Neutrophil (primary cell): ENCODE data around the gene ATXN1.

Source experiments
- H3K27ac ChIP-seq: fragments of 200-600 bp; sonication (generic); 2 replicates; pipeline ENCODE4 v1.5.1; 2016; ENCODE audit warnings: mild to moderate bottlenecking, moderate library complexity
- H3K27me3 ChIP-seq: fragments of 200-600 bp; sonication (generic); 2 replicates; pipeline ENCODE4 v1.6.0; 2016; ENCODE audit warnings: mild to moderate bottlenecking
- H3K36me3 ChIP-seq: fragments of 200-600 bp; sonication (generic); 2 replicates; pipeline ENCODE4 v1.5.1; 2017
- H3K4me1 ChIP-seq, 2 experiments: fragments of 200-600 bp in 1 of 2; sonication (generic) in 1 of 2; 1 replicate in 1 of 2; 2 replicates in 1 of 2; pipeline versions ENCODE4 v1.5.1 to v1.6.1; 2013 to 2016; ENCODE audit warnings: low read depth in 1 of 2, low read length in 1 of 2, mild to moderate bottlenecking in 1 of 2, moderate library complexity in 1 of 2; ENCODE audit not compliant: control insufficient read depth in 1 of 2, insufficient read depth in 1 of 2
- H3K4me3 ChIP-seq, 2 experiments: fragments of 200-600 bp in 1 of 2; sonication (generic) in 1 of 2; 1 replicate in 1 of 2; 2 replicates in 1 of 2; pipeline ENCODE4 v1.5.1; 2013 to 2016; ENCODE audit warnings: low read depth in 1 of 2, low read length in 1 of 2, mild to moderate bottlenecking in 1 of 2, moderate library complexity in 1 of 2
- H3K9me3 ChIP-seq: fragments of 200-600 bp; sonication (generic); 2 replicates; pipeline ENCODE4 v1.5.1; 2016
- TF ChIP-seq, protein P1 (sequence below): fragments of 200-600 bp; sonication (generic); IDR thresholded peaks from 2 replicates; pipeline ENCODE4 v1.5.1; 2016; ENCODE audit warnings: antibody characterized with exemption

Gene ATXN1

DNA sequence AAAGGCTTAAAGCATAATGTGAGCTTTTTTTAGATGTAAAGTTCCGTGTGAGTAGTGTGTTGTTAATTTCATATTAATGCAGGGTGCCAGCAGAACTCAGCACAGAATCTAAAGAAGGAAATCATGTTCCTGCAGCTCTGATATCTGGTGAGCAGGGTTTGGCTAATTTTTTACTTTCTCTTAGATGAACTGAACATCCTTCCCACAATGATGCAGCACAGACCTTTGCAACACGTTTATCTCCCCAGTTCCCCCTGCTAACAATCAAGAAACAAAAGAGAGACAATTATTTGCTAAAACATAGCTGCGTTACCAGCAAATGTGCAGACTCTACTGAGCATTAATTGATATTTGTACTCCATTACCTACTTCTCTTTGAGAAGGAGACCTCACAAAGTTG, 39.1 kb upstream of the ATXN1 start:
- Histone ChIP-seq H3K9me3 (no peaks in the 10 kb centered on the region), H3K27ac (no peak overlapping the region), H3K4me1 (peaks cover 7 to 21% of the 10 kb centered on the region in 2 experiments), H3K36me3 (no peaks in the 10 kb centered on the region), H3K4me3 (no peak overlapping the region), H3K27me3 (no peaks in the 10 kb centered on the region)
- TF ChIP-seq, protein P1, sequence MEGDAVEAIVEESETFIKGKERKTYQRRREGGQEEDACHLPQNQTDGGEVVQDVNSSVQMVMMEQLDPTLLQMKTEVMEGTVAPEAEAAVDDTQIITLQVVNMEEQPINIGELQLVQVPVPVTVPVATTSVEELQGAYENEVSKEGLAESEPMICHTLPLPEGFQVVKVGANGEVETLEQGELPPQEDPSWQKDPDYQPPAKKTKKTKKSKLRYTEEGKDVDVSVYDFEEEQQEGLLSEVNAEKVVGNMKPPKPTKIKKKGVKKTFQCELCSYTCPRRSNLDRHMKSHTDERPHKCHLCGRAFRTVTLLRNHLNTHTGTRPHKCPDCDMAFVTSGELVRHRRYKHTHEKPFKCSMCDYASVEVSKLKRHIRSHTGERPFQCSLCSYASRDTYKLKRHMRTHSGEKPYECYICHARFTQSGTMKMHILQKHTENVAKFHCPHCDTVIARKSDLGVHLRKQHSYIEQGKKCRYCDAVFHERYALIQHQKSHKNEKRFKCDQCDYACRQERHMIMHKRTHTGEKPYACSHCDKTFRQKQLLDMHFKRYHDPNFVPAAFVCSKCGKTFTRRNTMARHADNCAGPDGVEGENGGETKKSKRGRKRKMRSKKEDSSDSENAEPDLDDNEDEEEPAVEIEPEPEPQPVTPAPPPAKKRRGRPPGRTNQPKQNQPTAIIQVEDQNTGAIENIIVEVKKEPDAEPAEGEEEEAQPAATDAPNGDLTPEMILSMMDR, result no peak

DNA sequence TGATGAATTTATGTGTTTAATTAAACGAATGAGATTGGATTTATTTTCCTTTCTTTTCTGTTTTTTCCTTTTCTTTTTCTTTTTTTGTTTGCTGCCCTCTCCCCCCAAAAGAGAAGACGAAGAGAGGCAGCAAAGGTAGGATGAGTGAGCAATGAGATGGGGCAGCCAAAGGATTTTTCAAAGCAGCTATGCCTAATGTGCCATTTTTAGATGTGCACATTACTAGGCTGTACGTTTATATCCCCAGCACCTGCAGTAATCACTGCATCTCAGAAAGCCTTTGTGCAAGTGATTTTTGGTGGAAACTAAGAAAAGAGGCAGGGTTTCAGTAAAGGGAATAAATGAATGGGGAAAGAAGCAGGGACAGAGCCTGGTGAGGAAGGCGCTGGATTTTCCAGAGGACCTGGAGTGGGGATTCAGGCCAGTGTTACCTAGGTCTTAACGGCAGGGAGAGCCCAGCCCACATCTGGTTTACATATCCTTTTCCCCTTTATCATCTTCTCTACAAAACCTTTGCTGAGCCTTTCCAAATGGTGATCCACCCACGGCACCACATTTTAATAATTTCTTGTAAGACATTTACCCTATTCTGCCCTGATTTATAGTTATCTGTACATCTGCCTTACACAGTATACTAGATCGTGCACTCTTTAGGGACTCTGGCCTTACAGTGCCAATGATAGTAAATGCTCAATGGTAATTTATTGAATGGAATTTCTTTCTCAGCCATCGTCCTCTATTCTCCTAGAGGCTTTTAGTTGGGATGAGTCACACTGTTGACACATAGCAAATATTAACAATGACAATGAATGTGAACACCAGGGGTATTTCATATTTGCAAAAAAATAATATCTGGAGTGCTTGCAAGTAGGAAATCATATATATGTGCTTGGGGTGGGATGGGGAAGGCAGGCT, 38.3 kb upstream of the ATXN1 start:
- H3K9me3 ChIP-seq, result no peaks in the 10 kb centered on the region
- no peak overlapping the region for H3K4me3 ChIP-seq
- peaks cover under 1 to 13% of the 10 kb centered on the region in 2 experiments for H3K4me1 ChIP-seq
- H3K36me3 ChIP-seq, result no peaks in the 10 kb centered on the region
- H3K27me3 ChIP-seq, result no peaks in the 10 kb centered on the region
- H3K27ac ChIP-seq, result no peak overlapping the region
- TF ChIP-seq, protein P1, result no peak

DNA sequence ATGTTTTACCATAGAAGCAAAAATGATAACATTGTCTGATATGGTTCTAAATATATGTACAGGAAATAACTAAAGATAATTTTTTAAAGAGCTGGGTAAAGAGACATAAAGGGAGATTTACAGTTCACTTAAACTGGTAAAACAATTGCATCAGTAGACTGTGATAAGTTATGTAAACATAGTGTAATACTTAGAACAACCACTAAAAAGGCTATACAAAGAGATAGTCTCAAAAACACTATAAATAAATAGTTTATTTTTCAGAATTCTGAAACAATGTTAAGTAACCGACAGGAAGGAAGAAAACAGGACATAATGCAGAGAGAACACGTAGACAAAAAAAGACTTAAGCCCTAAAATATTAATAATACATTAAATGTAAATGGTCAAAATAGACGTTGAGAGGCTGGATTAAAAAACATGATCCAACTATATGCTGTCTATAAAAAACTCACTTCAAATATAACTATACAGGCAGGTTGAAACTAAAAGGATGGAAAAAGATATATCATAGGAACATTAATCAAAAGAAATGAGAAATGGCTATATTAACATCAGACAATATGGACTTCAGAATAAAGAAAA, 32.7 kb upstream of the ATXN1 start:
- Histone ChIP-seq H3K27me3 (no peaks in the 10 kb centered on the region), H3K4me3 (no peak overlapping the region), H3K9me3 (no peaks in the 10 kb centered on the region), H3K36me3 (no peaks in the 10 kb centered on the region), H3K27ac (no peak overlapping the region), H3K4me1 (no peaks in the 10 kb centered on the region)
- TF ChIP-seq, protein P1, result no peak

DNA sequence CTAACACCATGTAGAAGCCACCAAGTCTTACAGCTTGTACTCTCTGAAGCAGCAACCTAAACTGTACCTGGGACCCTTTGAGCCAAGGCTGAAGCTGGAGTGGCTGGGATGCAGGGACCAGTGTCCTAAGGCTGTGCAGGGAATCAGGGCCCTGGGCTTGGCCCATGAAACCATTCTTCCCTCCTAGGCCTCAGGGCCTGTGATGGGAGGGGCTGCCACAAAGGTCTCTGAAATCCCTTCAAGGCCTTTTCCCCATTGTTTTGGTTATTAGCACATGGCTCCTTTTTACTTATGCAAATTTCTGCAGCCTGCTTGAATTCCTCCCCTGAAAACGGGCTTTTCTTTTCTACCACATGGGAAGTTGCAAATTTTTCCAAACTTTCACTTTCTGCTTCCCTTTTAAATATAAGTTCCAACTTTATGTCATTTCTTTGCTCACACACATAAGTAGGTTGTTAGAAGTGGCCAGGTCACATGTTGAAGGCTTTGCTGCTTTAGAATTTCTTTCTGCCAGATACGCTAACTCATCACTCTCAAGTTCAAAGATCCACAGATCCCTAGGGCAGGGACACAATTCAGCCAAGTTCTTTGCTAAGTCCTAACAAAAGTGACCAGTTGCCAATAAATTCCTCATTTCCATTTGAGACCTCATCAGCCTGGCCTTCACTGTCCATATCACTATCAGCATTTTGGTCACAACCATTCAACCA, 28.2 kb upstream of the ATXN1 start:
- H3K36me3 ChIP-seq, result no peaks in the 10 kb centered on the region
- H3K4me3 ChIP-seq, result no peak overlapping the region
- H3K27ac ChIP-seq, result no peak overlapping the region
- no peaks in the 10 kb centered on the region for H3K4me1 ChIP-seq
- no peaks in the 10 kb centered on the region for H3K9me3 ChIP-seq
- TF ChIP-seq, protein P1, result no peak
- no peaks in the 10 kb centered on the region for H3K27me3 ChIP-seq

DNA sequence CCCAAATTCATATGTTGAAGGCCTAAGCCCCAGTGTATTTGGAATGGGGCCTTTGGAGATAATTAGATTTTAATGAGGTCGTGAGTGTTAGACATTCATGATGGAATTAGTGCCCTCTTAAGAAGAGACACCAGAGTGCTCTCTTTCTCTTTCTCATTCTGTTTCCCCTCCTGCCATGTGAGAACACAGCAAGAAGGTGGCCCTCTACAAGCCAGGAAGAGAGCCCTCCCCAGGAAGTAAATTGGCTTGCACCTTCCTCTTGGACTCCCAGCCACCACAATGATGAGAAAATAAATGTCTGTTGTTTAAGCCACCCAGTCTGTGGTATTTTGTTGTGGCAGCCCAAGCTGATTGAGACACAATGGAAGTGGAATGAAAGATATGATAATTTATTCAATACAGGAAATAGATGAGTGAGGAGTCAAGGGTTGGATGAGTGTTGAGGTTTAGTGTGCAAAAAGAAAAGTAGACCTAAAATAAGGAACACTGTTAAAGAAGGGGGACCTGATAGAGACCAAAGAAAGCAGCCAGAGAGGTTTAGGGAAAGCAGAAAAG, 25.9 kb upstream of the ATXN1 start:
- Histone ChIP-seq H3K9me3 (no peaks in the 10 kb centered on the region), H3K27ac (no peak overlapping the region), H3K4me1 (no peaks in the 10 kb centered on the region), H3K27me3 (no peaks in the 10 kb centered on the region), H3K36me3 (no peaks in the 10 kb centered on the region), H3K4me3 (no peak overlapping the region)
- TF ChIP-seq, protein P1, result no peak
